ENCODE data around the gene TBL1XR1.
"Not testable (repeated sequence)": the region's sequence is repeated elsewhere in the genome, so short reads cannot be mapped to it uniquely, and the experiment has no call there.

TBL1XR1 gene

GRCh38 chr3:177193688-177194268 lies 3.5 kb downstream of the TBL1XR1 start:
- H3K4me3 ChIP-seq (replicated peaks; ENCODE audit: low read depth, low read length) = peak overlapping the region; percentile 97; the same call in 1 of the 2 replicates
- no peak for TF ChIP-seq CTCF (IDR thresholded peaks at IDR 0.05; ENCODE audit: low read depth, low read length, missing control alignments)
- DNase-seq (ENCODE audit: extremely low read depth, low read depth) = no peak

GRCh38 chr3:177193275-177193674 lies 4.0 kb downstream of the TBL1XR1 start:
- H3K4me3 ChIP-seq (replicated peaks; ENCODE audit: low read depth, low read length) = not testable (repeated sequence)

GRCh38 chr3:177190756-177191681 lies 6.3 kb downstream of the TBL1XR1 start:
- no peak overlapping the region for H3K4me3 ChIP-seq (replicated peaks; ENCODE audit: low read depth, low read length)
- no peak for DNase-seq (ENCODE audit: extremely low read depth, low read depth)
- TF ChIP-seq CTCF (IDR thresholded peaks at IDR 0.05; ENCODE audit: low read depth, low read length, missing control alignments) = no peak

More at GRCh38 chr3:177193275-177193674, 4.0 kb downstream of the TBL1XR1 start:
- not testable (repeated sequence) for DNase-seq (ENCODE audit: extremely low read depth, low read depth)

GRCh38 chr3:177190184-177190583 lies 7.1 kb downstream of the TBL1XR1 start:
- not testable (repeated sequence) for DNase-seq (ENCODE audit: extremely low read depth, low read depth); H3K4me3 ChIP-seq (replicated peaks; ENCODE audit: low read depth, low read length)

GRCh38 chr3:177188325-177188724 lies 9.0 kb downstream of the TBL1XR1 start:
- DNase-seq (ENCODE audit: extremely low read depth, low read depth); H3K4me3 ChIP-seq (replicated peaks; ENCODE audit: low read depth, low read length): not testable (repeated sequence)

GRCh38 chr3:177186306-177186705 lies 11.0 kb downstream of the TBL1XR1 start:
- no peak for DNase-seq (ENCODE audit: extremely low read depth, low read depth)
- no peak overlapping the region for H3K4me3 ChIP-seq (replicated peaks; ENCODE audit: low read depth, low read length)
- TF ChIP-seq CTCF (IDR thresholded peaks at IDR 0.05; ENCODE audit: low read depth, low read length, missing control alignments) = no peak

GRCh38 chr3:177185035-177185574 lies 12.2 kb downstream of the TBL1XR1 start:
- TF ChIP-seq CTCF (IDR thresholded peaks at IDR 0.05; ENCODE audit: low read depth, low read length, missing control alignments) = no peak
- H3K4me3 ChIP-seq (replicated peaks; ENCODE audit: low read depth, low read length) = no peak overlapping the region
- DNase-seq (ENCODE audit: extremely low read depth, low read depth) = no peak

- H3K4me3 ChIP-seq (replicated peaks; ENCODE audit: low read depth, low read length); DNase-seq (ENCODE audit: extremely low read depth, low read depth): not testable (repeated sequence)
Measured at GRCh38 chr3:177184602-177185001, 12.7 kb downstream of the TBL1XR1 start.
